ENCODE measurements around the gene AP5B1. TPM values are rescaled to one million over a fixed set of nuclear protein-coding genes. Genes with fewer than 3 reads are reported as not detected.

The AP5B1 gene
- total and polyA plus RNA-seq, 9 of the 15 experiments (the other 6 are each of a cell fraction or from before 2014, with no cell fraction given) = 0.51 to 24.2 (median 5.1) TPM

GRCh38 chr11:65802841-65803240 is 22.1 kb upstream of the AP5B1 start:
- ChIA-PET POLR2A (interaction anchor here (0.7 to 3.0 kb wide), 4 partner anchors 9 to 52 kb away, joined by 3 to 9 read pairs (median 6); no protein-coding TSS in a partner anchor), CTCF (ENCODE audit: low intra/inter-chr PET ratio) (no interaction called here)
- BruUV-seq (replicated peaks) = no TSS peak
- no peak overlapping the region for H3K4me3 ChIP-seq
- FAIRE-seq = peak; percentile 42
- in situ Hi-C loops (cut with MboI) (no loop called here), intact Hi-C loops (cut with micrococcal nuclease) (no loop called here)
- 5% methylated on average over 9 of the region's 9 CpGs for WGBS (ENCODE audit: insufficient coverage, low coverage, missing lambda C conversion rate)
- TF ChIP-seq HDAC1 (IDR thresholded peaks at IDR 0.05) (no peak), JUN (IDR thresholded peaks at IDR 0.05; ENCODE audit: borderline replicate concordance, low read depth, low read length) (no peak), JUN (CRISPR knock-in tag; IDR thresholded peaks at IDR 0.05; ENCODE audit: borderline replicate concordance) (no peak), PHF8 (IDR thresholded peaks at IDR 0.05; ENCODE audit: borderline replicate concordance, low read length) (no peak), PRPF4 (IDR thresholded peaks at IDR 0.05; ENCODE audit: insufficient read depth, low read depth, low read length, poor library complexity, severe bottlenecking) (no peak), ZFP36 (IDR thresholded peaks at IDR 0.05; ENCODE audit: low read depth, low read length, partially characterized antibody) (no peak), RBM34 (IDR thresholded peaks at IDR 0.05; ENCODE audit: borderline replicate concordance, insufficient read depth, low read length) (no peak), LCOR (CRISPR knock-in tag; IDR thresholded peaks at IDR 0.05) (no peak), ZNF311 (CRISPR knock-in tag; IDR thresholded peaks at IDR 0.05) (no peak), BRD9 (IDR thresholded peaks at IDR 0.05; ENCODE audit: low read depth, partially characterized antibody) (no peak), CHCHD3 (CRISPR knock-in tag; IDR thresholded peaks at IDR 0.05) (no peak), NR2F6 (CRISPR knock-in tag; IDR thresholded peaks at IDR 0.05) (no peak), L3MBTL2 (IDR thresholded peaks at IDR 0.05) (no peak)
- H3K9me1 ChIP-seq (ENCODE audit: control insufficient read depth, insufficient read depth, low read length) = no peaks in the 10 kb centered on the region
- no peak overlapping the region for H3K4me2 ChIP-seq (ENCODE audit: insufficient read depth, low read length)
- H2AFZ ChIP-seq (ENCODE audit: low read depth, low read length) = no peak overlapping the region
- H3K4me1 ChIP-seq (replicated peaks in 1 of 2; ENCODE audit: control insufficient read depth in 2 of 2, insufficient read depth in 2 of 2, low read length in 2 of 2) = peaks cover 4 to 9% of the 10 kb centered on the region in 2 experiments; a peak in 4 of 5 replicates
- H3K9me3 ChIP-seq (replicated peaks; ENCODE audit: control insufficient read depth, insufficient read depth, low read depth, low read length) = no peaks in the 10 kb centered on the region
- peaks cover 39 to 59% of the 10 kb centered on the region in 2 experiments for H3K27me3 ChIP-seq (ENCODE audit: control insufficient read depth in 2 of 2, insufficient read depth in 2 of 2, low read length in 2 of 2)
- H3K36me3 ChIP-seq (ENCODE audit: control insufficient read depth, insufficient read depth, low read length) = no peaks in the 10 kb centered on the region
- 0 out of 2 replicates have a peak, but pooled peaks cover 9% of the 10 kb centered on the region for H4K20me1 ChIP-seq (replicated peaks; ENCODE audit: control insufficient read depth, insufficient read depth, low read length)
- no peak for ATAC-seq
- H3K27ac ChIP-seq (ENCODE audit: extremely low read depth, low read depth, low read length) = no peak overlapping the region
- no peaks in the 10 kb centered on the region for H3K79me2 ChIP-seq (ENCODE audit: control insufficient read depth, insufficient read depth, low read length)
- DNase-seq (ENCODE audit: extremely low read depth in 1 of 4, low spot score in 3 of 4) = no peak
- H3K9ac ChIP-seq (ENCODE audit: insufficient read depth in 1 of 2, low read depth in 2 of 2, low read length in 2 of 2) = no peak overlapping the region
